K562 (cell line): ENCODE data around the gene PIK3C2G.

Source experiments
- GATAD2A ChIP-seq: fragments of 450-650 bp; IDR thresholded peaks from 2 replicates; pipeline ENCODE4 v1.6.1; 2017
- POLR2A ChIP-seq: fragments of 450-650 bp; conservative IDR thresholded peaks from 2 replicates; pipeline ENCODE4 v1.6.1; 2016

DNA sequence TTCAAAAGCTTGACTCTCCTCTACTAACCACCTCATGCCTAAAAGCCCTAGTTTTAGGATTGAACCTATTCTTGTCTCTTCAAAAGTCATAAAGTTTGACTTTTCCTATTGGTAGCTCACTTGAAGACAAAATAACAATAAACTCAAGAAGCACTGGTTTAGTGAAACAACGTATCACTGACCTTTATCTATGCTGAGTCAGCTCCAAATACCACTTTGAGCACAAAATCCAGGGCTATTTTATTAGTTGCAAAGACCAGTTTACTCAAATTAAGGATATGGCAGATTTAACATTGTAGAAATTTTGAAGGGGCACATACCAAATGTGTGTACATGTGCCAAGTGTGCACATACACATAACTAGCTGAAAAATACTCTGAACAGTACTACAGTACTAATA lies 45.0 kb downstream of the PIK3C2G start:
- TF ChIP-seq GATAD2A (no peak), POLR2A (no peak)
